AG04449 (cell line): ENCODE data around the gene DENND4A.

Experiments
- CTCF ChIA-PET: fragments of 350-600 bp; formaldehyde crosslinking; extraction: SDS; loops from one replicate; lab custom pipeline; 2021; ENCODE audit warnings: antibody characterized with exemption; lab: Yijun Ruan, JAX
- POLR2A ChIA-PET: fragments of 400-600, 350-600 bp; formaldehyde crosslinking; extraction: SDS; loops from one replicate; lab custom pipeline; 2020; ENCODE audit warnings: antibody characterized with exemption, inconsistent platforms; lab: Yijun Ruan, JAX
- DNase-seq: peaks from one replicate; pipeline ENCODE4 v3.0.0-alpha.2; 2010; ENCODE audit warnings: low read depth, low spot score
- H3K4me3 ChIP-seq: 2 replicates; pipeline ENCODE4 v1.5.1; 2011; ENCODE audit warnings: low read depth, mild to moderate bottlenecking, control low read depth, low read length
- CTCF ChIP-seq: IDR thresholded peaks from one replicate; pipeline ENCODE4 v1.5.1; 2011; ENCODE audit warnings: mild to moderate bottlenecking, moderate library complexity, low read length, control low read depth, inconsistent platforms; ENCODE audit not compliant: insufficient read depth; ENCODE audit errors: missing control alignments

DENND4A gene

GRCh38 chr15:65767264-65767595 lies 24.9 kb downstream of the DENND4A start:
- TF ChIP-seq CTCF: no peak
- no peak for DNase-seq
- ChIA-PET POLR2A (no interaction called here), CTCF (no interaction called here)
- H3K4me3 ChIP-seq: no peak overlapping the region

GRCh38 chr15:65766422-65767263 lies 25.4 kb downstream of the DENND4A start:
- H3K4me3 ChIP-seq: no peak overlapping the region
- ChIA-PET POLR2A (no interaction called here), CTCF (no interaction called here)
- TF ChIP-seq CTCF: no peak
- DNase-seq: no peak

- TF ChIP-seq CTCF: no peak
- no peak for DNase-seq
- H3K4me3 ChIP-seq: no peak overlapping the region
- ChIA-PET CTCF (interaction anchor here (0.9 kb wide), 1 partner anchor 15 kb away, joined by 3 read pairs; no protein-coding TSS in a partner anchor), POLR2A (no interaction called here)
Measured at GRCh38 chr15:65765106-65765505, 27.0 kb downstream of the DENND4A start.

GRCh38 chr15:65762914-65763787 lies 28.9 kb downstream of the DENND4A start:
- no peak for TF ChIP-seq CTCF
- CTCF ChIA-PET: no interaction called here
- POLR2A ChIA-PET: interaction anchor here (1.1 kb wide), 1 partner anchor 24 kb away, joined by 3 read pairs; no protein-coding TSS in a partner anchor
- no peak for DNase-seq
- no peak overlapping the region for H3K4me3 ChIP-seq

GRCh38 chr15:65762399-65762798 lies 29.7 kb downstream of the DENND4A start:
- H3K4me3 ChIP-seq: no peak overlapping the region
- TF ChIP-seq CTCF: no peak
- no peak for DNase-seq
- ChIA-PET POLR2A (interaction anchor here (1.1 kb wide), 1 partner anchor 25 kb away, joined by 3 read pairs; no protein-coding TSS in a partner anchor), CTCF (no interaction called here)

GRCh38 chr15:65761210-65761926 lies 30.7 kb downstream of the DENND4A start:
- no peak for DNase-seq
- CTCF ChIA-PET: interaction anchor here (0.6 kb wide), 1 partner anchor 21 kb away, joined by 3 read pairs; no protein-coding TSS in a partner anchor
- POLR2A ChIA-PET: no interaction called here
- no peak overlapping the region for H3K4me3 ChIP-seq
- no peak for TF ChIP-seq CTCF
